K562 (cell line): ENCODE measurements around the gene GALNT9. TPM values are rescaled to one million over a fixed set of nuclear protein-coding genes. Genes with fewer than 3 reads are reported as not detected.

Source experiments
- ATAC-seq: fragments of 200-7000 bp; cut with Tn5 transposase; 3 replicates; pipeline ENCODE4 v1.9.1; 2020; ENCODE audit warnings: moderate library complexity
- BruUV-seq: library from RNA; stranded (reverse); fragments of 400-500 nt; replicated peaks from 2 replicates; lab custom pipeline; 2021; lab: Mats Ljungman, UMichigan
- CTCF ChIA-PET: fragments of 300-600 bp; formaldehyde crosslinking; extraction: SDS; loops from one replicate; lab custom pipeline; 2021; ENCODE audit warnings: low intra/inter-chr PET ratio; lab: Yijun Ruan, JAX
- POLR2A ChIA-PET: fragments of 300-600, 350-650 bp; sonication (Branson Sonifier 250); formaldehyde crosslinking; extraction: SDS; loops from one replicate; lab custom pipeline; 2021; ENCODE audit warnings: antibody characterized with exemption, inconsistent platforms; lab: Yijun Ruan, JAX
- DNase-seq, 4 experiments: peaks; one replicate each; pipeline versions ENCODE4 v3.0.0 to v3.0.0-alpha.2; 2011 to 2018; ENCODE audit warnings: low spot score in 3 of 4, mixed read lengths in 3 of 4; ENCODE audit errors: extremely low read depth in 1 of 4
- FAIRE-seq: peaks from 2 replicates; lab custom pipeline; 2011; peaks lifted over from hg19 to GRCh38; lab: Jason Lieb, UNC
- H2AFZ ChIP-seq: 2 replicates; pipeline ENCODE4 v1.6.0; 2011; ENCODE audit warnings: low read depth, low read length, control low read depth, inconsistent platforms
- H3K27ac ChIP-seq: fragments of 200-600 bp; 3 replicates; pipeline ENCODE4 v1.8.0; 2011; ENCODE audit warnings: low read depth, mild to moderate bottlenecking, control low read depth, inconsistent platforms, low read length, moderate library complexity, mixed read lengths; ENCODE audit errors: extremely low read depth
- H3K27me3 ChIP-seq, 2 experiments: fragments of 300-600 bp in 1 of 2; 2 replicates in 1 of 2; 3 replicates in 1 of 2; pipeline versions ENCODE4 v1.6.0 to v1.8.0; 2011; ENCODE audit warnings: inconsistent platforms in 2 of 2, low read length in 2 of 2, mild to moderate bottlenecking in 1 of 2, mixed read lengths in 1 of 2, moderate library complexity in 1 of 2; ENCODE audit not compliant: control insufficient read depth in 2 of 2, insufficient read depth in 2 of 2
- H3K36me3 ChIP-seq: fragments of 300-600 bp; 3 replicates; pipeline ENCODE4 v1.8.0; 2011; ENCODE audit warnings: mild to moderate bottlenecking, low read length, inconsistent platforms; ENCODE audit not compliant: control insufficient read depth, insufficient read depth
- H3K4me1 ChIP-seq, 2 experiments: fragments of 200-600 bp in 1 of 2; replicated peaks in 1 of 2; 2 replicates in 1 of 2; 3 replicates in 1 of 2; pipeline versions ENCODE4 v1.5.1 to v1.8.0; 2011; ENCODE audit warnings: inconsistent platforms in 2 of 2, low read length in 2 of 2, mild to moderate bottlenecking in 1 of 2, mixed read lengths in 1 of 2, moderate library complexity in 1 of 2; ENCODE audit not compliant: control insufficient read depth in 2 of 2, insufficient read depth in 2 of 2
- H3K4me2 ChIP-seq: 2 replicates; pipeline ENCODE4 v1.6.1; 2011; ENCODE audit warnings: low read length, control low read depth, inconsistent platforms, mixed read lengths; ENCODE audit not compliant: insufficient read depth
- H3K4me3 ChIP-seq: fragments of 200-600 bp; sonication (generic), shearing (Covaris generic); 2 replicates; pipeline ENCODE4 v1.5.1; 2016; ENCODE audit warnings: control low read depth, inconsistent platforms
- H3K79me2 ChIP-seq: fragments of 200-600 bp; 3 replicates; pipeline ENCODE4 v1.8.0; 2011; ENCODE audit warnings: low read length, inconsistent platforms; ENCODE audit not compliant: control insufficient read depth, insufficient read depth
- H3K9ac ChIP-seq, 2 experiments: 2 replicates each; pipeline versions ENCODE4 v1.6.0 to v1.6.1; 2011; ENCODE audit warnings: low read depth in 2 of 2, low read length in 2 of 2, control low read depth in 1 of 2, inconsistent platforms in 1 of 2, mild to moderate bottlenecking in 1 of 2, mixed read lengths in 1 of 2; ENCODE audit not compliant: insufficient read depth in 1 of 2
- H3K9me1 ChIP-seq: one replicate; pipeline ENCODE4 v1.6.0; 2011; ENCODE audit warnings: inconsistent platforms, mild to moderate bottlenecking, low read length, moderate library complexity; ENCODE audit not compliant: control insufficient read depth, insufficient read depth
- H3K9me3 ChIP-seq: replicated peaks from 2 replicates; pipeline ENCODE4 v1.5.1; 2011; ENCODE audit warnings: low read depth, low read length, inconsistent platforms; ENCODE audit not compliant: control insufficient read depth, insufficient read depth
- H4K20me1 ChIP-seq: replicated peaks from 2 replicates; pipeline ENCODE4 v1.6.1; 2011; ENCODE audit warnings: low read length, inconsistent platforms, mixed read lengths; ENCODE audit not compliant: control insufficient read depth, insufficient read depth
- ZNF12 ChIP-seq: sonication (generic); formaldehyde crosslinking; IDR thresholded peaks from 2 replicates; pipeline ENCODE4 v1.4.0; 2020; ENCODE audit warnings: mild to moderate bottlenecking, missing genetic modification reagents
- ZNF133 ChIP-seq: fragments of 250-450 bp; sonication (Bioruptor Pico); IDR thresholded peaks from 2 replicates; pipeline ENCODE4 v1.4.0; 2020; ENCODE audit warnings: mild to moderate bottlenecking
- WGBS: fragments of 100-300 bp; shearing (Covaris generic); methylation state at CpG from one replicate; pipeline ENCODE4 v1.1.6; 2016; ENCODE audit warnings: low coverage, mixed read lengths; ENCODE audit not compliant: insufficient coverage; ENCODE audit errors: missing lambda C conversion rate; 5-methylcytosine and 5-hydroxymethylcytosine counted together
- in situ Hi-C: fragments of 300-500 bp; cut with MboI; formaldehyde crosslinking; loops from 4 replicates; pipeline ENCODE4 v1.15.0; 2018; ENCODE audit warnings: inconsistent platforms, mixed read lengths
- intact Hi-C: fragments of 100-400 bp; cut with micrococcal nuclease; formaldehyde crosslinking; loops from 2 replicates; pipeline ENCODE4 v1.14.2; 2022
- polyA plus RNA-seq, 8 experiments: library from polyadenylated mRNA; depleted of rRNA in 4 of 8; stranded (reverse) in 5 of 8; unstranded in 3 of 8; fragments of >200 nt; fragmentation: Nextera tagmentation in 2 of 8; fragmentation: Illumina TruSeq in 1 of 8; extraction: Ambion mirVana in 2 of 8; extraction: Trizol in 1 of 8; gene quantifications; 2 replicates each; pipeline versions ENCODE4 v1.2.1 to v1.2.3, GENCODE V29; 2011 to 2014; ENCODE audit warnings: inconsistent platforms in 1 of 8, missing spikeins in 1 of 8
- total RNA-seq, 7 experiments: library from RNA; depleted of rRNA in 6 of 7; stranded (reverse); fragments of >200 nt in 6 of 7; fragmentation: Illumina TruSeq in 2 of 7; extraction: Trizol in 2 of 7; gene quantifications; 2 replicates each; pipeline versions ENCODE4 v1.2.1 to v1.2.3, GENCODE V29; 2011 to 2021; ENCODE audit warnings: low replicate concordance in 1 of 7

The GALNT9 gene
- total and polyA plus RNA-seq, 9 of the 15 experiments (the other 6 are each of a cell fraction or from before 2014, with no cell fraction given) = not detected

DNA sequence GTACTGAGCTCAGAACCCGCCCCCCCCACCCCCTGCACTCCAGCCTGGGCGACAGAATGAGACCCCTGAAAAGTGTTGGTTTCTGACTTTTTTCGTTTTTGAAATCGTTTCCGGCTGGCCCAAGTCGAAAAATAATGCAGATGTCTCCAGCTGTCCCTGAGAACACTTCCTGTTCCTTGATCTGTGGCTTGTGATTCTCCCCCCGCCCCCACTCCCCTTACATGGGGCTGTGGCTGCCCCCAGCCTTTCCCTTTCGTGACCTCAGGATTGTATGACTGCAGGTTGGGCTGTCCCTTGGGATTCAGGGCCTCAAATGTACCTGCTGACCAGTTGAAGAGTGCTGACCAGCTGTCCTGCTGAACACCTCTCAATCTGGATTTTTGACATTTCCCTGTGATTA is 151.1 kb downstream of the GALNT9 start:
- H3K9me1 ChIP-seq = peaks cover 4% of the 10 kb centered on the region
- peaks cover 45 to 86% of the 10 kb centered on the region in 2 experiments for H3K27me3 ChIP-seq
- no TSS peak for BruUV-seq
- no peak overlapping the region for H3K9ac ChIP-seq
- CTCF ChIA-PET = no interaction called here
- FAIRE-seq (no peak), ATAC-seq (no peak), DNase-seq (no peak)
- H4K20me1 ChIP-seq = peaks cover 3% of the 10 kb centered on the region
- H3K4me3 ChIP-seq = no peak overlapping the region
- in situ Hi-C loops (no loop called here), intact Hi-C loops (no loop called here)
- no peaks in the 10 kb centered on the region for H3K9me3 ChIP-seq
- POLR2A ChIA-PET = interaction anchor here (0.6 to 0.8 kb wide), 2 partner anchors 10 to 40 kb away, joined by 3 read pairs; no protein-coding TSS in a partner anchor
- WGBS = 0% methylated on average over 2 of the region's 8 CpGs
- no peak for TF ChIP-seq ZNF12 (CRISPR knock-in tag)
- H3K4me2 ChIP-seq = no peak overlapping the region
- H3K36me3 ChIP-seq = no peaks in the 10 kb centered on the region
- no peaks in the 10 kb centered on the region for H3K79me2 ChIP-seq
- H3K27ac ChIP-seq = no peak overlapping the region
- peaks cover 3 to 46% of the 10 kb centered on the region in 2 experiments; a peak in 3 of 5 replicates for H3K4me1 ChIP-seq
- no peak overlapping the region for H2AFZ ChIP-seq

GRCh38 chr12:132176920-132177551 is 152.4 kb downstream of the GALNT9 start:
- intact Hi-C loops = no loop called here
- POLR2A ChIA-PET = no interaction called here

More at GRCh38 chr12:132176920-132177551, 152.4 kb downstream of the GALNT9 start:
- H3K4me2 ChIP-seq = no peak overlapping the region
- ATAC-seq = no peak
- in situ Hi-C loops = no loop called here
- H3K4me3 ChIP-seq = no peak overlapping the region
- peaks cover 53 to 87% of the 10 kb centered on the region in 2 experiments for H3K27me3 ChIP-seq
- H3K27ac ChIP-seq = no peak overlapping the region
- H3K9ac ChIP-seq = no peak overlapping the region; a peak in 1 of 4 replicates
- DNase-seq = no peak
- H3K36me3 ChIP-seq = no peaks in the 10 kb centered on the region
- CTCF ChIA-PET = no interaction called here
- H3K79me2 ChIP-seq = no peaks in the 10 kb centered on the region
- 15% methylated on average over 17 of the region's 25 CpGs for WGBS
- peaks cover 3 to 49% of the 10 kb centered on the region in 2 experiments; a peak in 3 of 5 replicates for H3K4me1 ChIP-seq
- H3K9me3 ChIP-seq = no peaks in the 10 kb centered on the region
- H4K20me1 ChIP-seq = peaks cover 2% of the 10 kb centered on the region
- no peak for FAIRE-seq
- peaks cover 4% of the 10 kb centered on the region for H3K9me1 ChIP-seq
- H2AFZ ChIP-seq = no peak overlapping the region
- no peak for TF ChIP-seq ZNF133
- BruUV-seq = no TSS peak
